Testis (tissue), 3 donors: ENCODE measurements around the gene RGS2. TPM values are rescaled to one million over a fixed set of nuclear protein-coding genes. Genes with fewer than 3 reads are reported as not detected.

ENCODE experiments used
- DNase-seq: peaks from one replicate; pipeline ENCODE4 v3.0.0-alpha.2; 2019
- H3K27ac ChIP-seq, 2 donors: fragments of 200-600 bp; sonication (generic); one replicate each; pipeline ENCODE4 v1.5.1; 2019
- H3K27me3 ChIP-seq: fragments of 200-600 bp; sonication (generic); one replicate; pipeline ENCODE4 v1.5.1; 2019
- H3K36me3 ChIP-seq: fragments of 200-600 bp; sonication (generic); one replicate; pipeline ENCODE4 v1.5.1; 2017; ENCODE audit warnings: low read depth; ENCODE audit errors: missing control alignments
- H3K4me1 ChIP-seq: fragments of 200-600 bp; sonication (generic); one replicate; pipeline ENCODE4 v1.5.1; 2019
- H3K4me3 ChIP-seq, 2 donors: fragments of 200-600 bp; sonication (generic); one replicate each; pipeline ENCODE4 v1.5.1; 2017 to 2019
- H3K9me3 ChIP-seq: fragments of 200-600 bp; sonication (generic); one replicate; pipeline ENCODE4 v1.5.1; 2017
- POLR2A ChIP-seq: fragments of 450-650 bp; IDR thresholded peaks from one replicate; pipeline ENCODE4 v1.6.1; 2017; ENCODE audit warnings: antibody characterized with exemption, mild to moderate bottlenecking, moderate library complexity
- WGBS, 2 donors: methylation state at CpG; one replicate each; pipeline ENCODE4 v1.1.5; 2018; 5-methylcytosine and 5-hydroxymethylcytosine counted together
- intact Hi-C: fragments of 100-400 bp; cut with DNase I; formaldehyde crosslinking; loops from one replicate; pipeline ENCODE4 v1.15.1; 2023; ENCODE audit warnings: low total_unique reads
- polyA plus RNA-seq: library from polyadenylated mRNA; stranded (reverse); fragments of 350-450 nt; fragmentation: Illumina TruSeq; extraction: RNeasy Lipid Tissue Mini Kit (QIAGEN cat#74804); gene quantifications from one replicate; pipeline ENCODE4 v1.2.3, GENCODE V29; 2014; ENCODE audit warnings: low read depth, low replicate concordance; ENCODE audit not compliant: insufficient read depth
- total RNA-seq, 2 donors: library from RNA; depleted of rRNA; stranded (reverse); fragments of >200 nt; gene quantifications; one replicate each; pipeline ENCODE4 v1.2.3, GENCODE V29; 2016
- TF ChIP-seq, protein P1 (sequence below), 3 experiments: fragments of 450-650 bp in 2 of 3; fragments of 200-600 bp in 1 of 3; sonication (generic) in 1 of 3; IDR thresholded peaks; one replicate each; pipeline ENCODE4 v1.5.1; 2016 to 2019; ENCODE audit warnings: antibody characterized with exemption in 3 of 3, mild to moderate bottlenecking in 2 of 3, moderate library complexity in 1 of 3

The RGS2 gene
- total and polyA plus RNA-seq, 3 donors from 2014 or later, result 16.9 to 36.0 (median 17.4) TPM

DNA sequence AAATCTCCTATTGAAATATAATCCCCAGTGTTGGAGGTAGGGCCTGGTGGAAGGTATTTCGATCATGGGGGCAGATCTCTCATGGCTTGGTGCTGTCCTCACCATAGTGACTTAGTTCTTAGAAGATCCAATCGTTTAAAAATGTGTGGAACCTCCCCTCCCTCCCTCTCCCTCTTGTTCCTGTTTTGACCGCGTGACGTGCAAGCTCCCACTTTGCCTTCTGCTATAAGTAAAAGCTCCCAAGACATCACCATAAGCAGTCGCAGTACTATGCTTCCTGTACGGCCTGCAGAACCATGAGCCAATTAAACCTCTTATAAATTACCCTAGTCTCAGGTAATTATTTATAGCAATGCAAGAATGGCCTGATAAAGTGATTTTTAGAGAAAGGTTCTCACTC, 10.9 kb upstream of the RGS2 start:
- no peak for DNase-seq
- intact Hi-C loops, result no loop called here
- Histone ChIP-seq H3K27ac (no peak overlapping the region), H3K4me1 (no peaks in the 10 kb centered on the region), H3K27me3 (no peaks in the 10 kb centered on the region), H3K4me3 (no peak overlapping the region), H3K9me3 (no peaks in the 10 kb centered on the region), H3K36me3 (no peaks in the 10 kb centered on the region)
- TF ChIP-seq POLR2A, result no peak
- TF ChIP-seq, protein P1, sequence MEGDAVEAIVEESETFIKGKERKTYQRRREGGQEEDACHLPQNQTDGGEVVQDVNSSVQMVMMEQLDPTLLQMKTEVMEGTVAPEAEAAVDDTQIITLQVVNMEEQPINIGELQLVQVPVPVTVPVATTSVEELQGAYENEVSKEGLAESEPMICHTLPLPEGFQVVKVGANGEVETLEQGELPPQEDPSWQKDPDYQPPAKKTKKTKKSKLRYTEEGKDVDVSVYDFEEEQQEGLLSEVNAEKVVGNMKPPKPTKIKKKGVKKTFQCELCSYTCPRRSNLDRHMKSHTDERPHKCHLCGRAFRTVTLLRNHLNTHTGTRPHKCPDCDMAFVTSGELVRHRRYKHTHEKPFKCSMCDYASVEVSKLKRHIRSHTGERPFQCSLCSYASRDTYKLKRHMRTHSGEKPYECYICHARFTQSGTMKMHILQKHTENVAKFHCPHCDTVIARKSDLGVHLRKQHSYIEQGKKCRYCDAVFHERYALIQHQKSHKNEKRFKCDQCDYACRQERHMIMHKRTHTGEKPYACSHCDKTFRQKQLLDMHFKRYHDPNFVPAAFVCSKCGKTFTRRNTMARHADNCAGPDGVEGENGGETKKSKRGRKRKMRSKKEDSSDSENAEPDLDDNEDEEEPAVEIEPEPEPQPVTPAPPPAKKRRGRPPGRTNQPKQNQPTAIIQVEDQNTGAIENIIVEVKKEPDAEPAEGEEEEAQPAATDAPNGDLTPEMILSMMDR (IDR thresholded peaks at IDR 0.05), result no peak
- 82 to 87% methylated on average over 7 of the region's 7 CpGs for WGBS, 2 donors

DNA sequence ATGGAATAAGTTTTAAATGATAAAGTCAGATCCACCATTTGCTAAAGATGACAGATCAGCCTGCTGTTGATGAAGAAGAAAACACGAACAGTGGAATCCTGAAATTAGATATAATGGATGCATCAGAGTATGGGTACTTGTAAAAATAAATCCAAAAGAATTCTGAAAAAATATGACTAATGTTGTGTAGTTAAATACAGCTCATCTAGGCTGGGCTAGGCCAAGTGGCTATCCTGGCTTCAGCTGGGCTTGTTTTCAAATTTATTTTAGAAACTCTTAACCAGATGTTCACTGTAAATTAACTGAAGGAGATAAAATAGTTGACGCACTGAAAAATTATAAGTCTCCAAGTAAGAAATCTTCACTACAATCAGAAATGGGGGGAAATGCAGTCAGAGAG, 7.4 kb upstream of the RGS2 start:
- 74 to 78% methylated on average over 2 of the region's 2 CpGs for WGBS, 2 donors

DNA sequence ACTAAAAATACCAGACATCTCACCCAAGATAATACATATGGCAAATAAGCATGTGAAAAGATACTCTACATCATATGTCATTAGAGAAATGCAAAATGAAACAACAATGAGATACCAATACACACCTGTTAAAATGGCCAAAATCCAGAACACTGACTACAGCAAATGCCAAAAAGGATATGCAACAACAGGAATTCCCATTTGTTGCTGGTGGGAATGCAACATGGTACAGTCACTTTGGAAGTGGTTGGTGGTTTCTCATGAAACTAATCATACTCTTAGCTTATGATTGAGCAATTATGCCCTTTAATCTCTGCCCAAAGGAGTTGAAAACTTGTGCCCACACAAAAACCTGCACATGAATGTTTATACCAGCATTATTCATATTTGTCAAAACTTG, 6.4 kb upstream of the RGS2 start:
- DNase-seq, result no peak
- intact Hi-C loops, result no loop called here

More for the DNA sequence above, 7.4 kb upstream of the RGS2 start:
- Histone ChIP-seq H3K9me3 (no peaks in the 10 kb centered on the region), H3K27me3 (no peaks in the 10 kb centered on the region), H3K4me1 (no peaks in the 10 kb centered on the region), H3K36me3 (no peaks in the 10 kb centered on the region), H3K27ac (no peak overlapping the region), H3K4me3 (no peak overlapping the region)
- intact Hi-C loops, result no loop called here
- no peak for DNase-seq
- no peak for TF ChIP-seq POLR2A
- TF ChIP-seq, protein P1 (IDR thresholded peaks at IDR 0.05), result no peak

DNA sequence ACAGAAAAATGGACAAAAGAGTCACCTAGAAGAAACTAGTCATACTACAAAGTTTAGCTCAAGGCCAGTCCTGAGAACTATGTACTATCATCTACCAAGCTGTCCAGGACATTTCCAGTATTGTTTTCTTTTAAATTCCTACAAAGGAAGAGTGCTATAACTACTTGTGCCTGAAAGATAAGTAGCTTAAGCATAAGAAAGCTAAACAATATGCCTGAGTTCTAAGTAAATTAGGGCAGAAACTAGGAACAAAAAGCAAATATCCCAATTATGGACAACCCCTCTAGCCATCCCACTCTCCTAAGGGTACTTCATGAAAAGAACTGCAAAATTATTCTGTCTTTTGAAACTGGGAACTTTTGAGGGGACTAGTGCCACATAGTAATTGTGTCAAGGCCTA, 5.3 kb upstream of the RGS2 start:
- no peaks in the 10 kb centered on the region for H3K9me3 ChIP-seq
- H3K27ac ChIP-seq, result no peak overlapping the region
- H3K36me3 ChIP-seq, result no peaks in the 10 kb centered on the region
- no peaks in the 10 kb centered on the region for H3K27me3 ChIP-seq
- intact Hi-C loops, result no loop called here
- H3K4me3 ChIP-seq, result no peak overlapping the region
- peaks cover 5% of the 10 kb centered on the region for H3K4me1 ChIP-seq
- no peak for DNase-seq
- no peak for TF ChIP-seq POLR2A
- TF ChIP-seq, protein P1 (IDR thresholded peaks at IDR 0.05), result no peak

More for the DNA sequence above, 6.4 kb upstream of the RGS2 start:
- no peak overlapping the region for H3K27ac ChIP-seq
- no peaks in the 10 kb centered on the region for H3K9me3 ChIP-seq
- H3K4me1 ChIP-seq, result peaks cover 5% of the 10 kb centered on the region
- H3K36me3 ChIP-seq, result no peaks in the 10 kb centered on the region
- no peak overlapping the region for H3K4me3 ChIP-seq
- TF ChIP-seq, protein P1 (IDR thresholded peaks at IDR 0.05), result no peak
- no peak for TF ChIP-seq POLR2A
- no peaks in the 10 kb centered on the region for H3K27me3 ChIP-seq

DNA sequence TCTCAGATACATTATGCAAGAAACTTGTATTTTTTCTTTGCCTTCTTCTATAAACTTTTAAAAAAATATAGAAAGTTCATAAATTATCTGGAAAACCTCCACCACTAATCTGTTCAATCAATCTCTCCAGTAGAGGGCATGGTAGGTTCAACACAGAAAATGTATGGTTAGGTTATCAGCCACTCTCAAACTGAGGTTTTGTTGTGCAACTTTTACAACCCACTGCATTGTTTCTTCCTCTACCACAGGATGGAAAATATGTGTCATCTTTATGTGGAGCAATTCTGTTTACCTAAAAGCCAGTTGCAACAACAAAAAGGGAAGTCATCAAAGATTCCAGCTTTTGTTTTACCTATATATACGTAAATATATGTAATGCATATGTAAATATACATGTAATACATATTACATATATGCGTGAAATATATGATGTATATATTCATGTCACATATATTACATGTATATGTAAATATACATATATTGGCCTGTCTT, 3.0 kb upstream of the RGS2 start:
- Histone ChIP-seq H3K27me3 (no peaks in the 10 kb centered on the region), H3K36me3 (no peaks in the 10 kb centered on the region), H3K4me3 (no peak overlapping the region), H3K9me3 (no peaks in the 10 kb centered on the region), H3K4me1 (peaks cover 5% of the 10 kb centered on the region), H3K27ac (no peak overlapping the region)
- no peak for TF ChIP-seq POLR2A
- TF ChIP-seq, protein P1 (IDR thresholded peaks at IDR 0.05), result peak; percentile 24 to 44 (median 35)
- WGBS, 2 donors, result 83 to 89% methylated on average over 2 of the region's 2 CpGs
- intact Hi-C loops, result no loop called here
- DNase-seq, result no peak
